Effector memory CD4-positive, alpha-beta T cell (primary cell): Measurements from ENCODE around the gene RBM44.
A peak's percentile ranks its signal among the peaks of the same experiment; 100 is the strongest.
"Not testable (repeated sequence)": the region's sequence is repeated elsewhere in the genome, so short reads cannot be mapped to it uniquely, and the experiment has no call there.

ENCODE experiments used
- DNase-seq, 3 donors: peaks; one replicate each; pipeline ENCODE4 v3.0.0-alpha.2; 2020
- H3K27ac ChIP-seq: 2 replicates; pipeline ENCODE4 v1.7.0; 2013; ENCODE audit warnings: mild to moderate bottlenecking, low read length, moderate library complexity; ENCODE audit not compliant: insufficient read depth, poor library complexity, severe bottlenecking
- H3K27me3 ChIP-seq: replicated peaks from 2 replicates; pipeline ENCODE4 v1.7.0; 2013; ENCODE audit warnings: mild to moderate bottlenecking, low read length; ENCODE audit not compliant: insufficient read depth, control insufficient read depth, poor library complexity, severe bottlenecking
- H3K36me3 ChIP-seq: 2 replicates; pipeline ENCODE4 v1.7.0; 2013; ENCODE audit warnings: mild to moderate bottlenecking, low read length, moderate library complexity; ENCODE audit not compliant: control insufficient read depth, insufficient read depth
- H3K4me1 ChIP-seq: 2 replicates; pipeline ENCODE4 v1.7.0; 2013; ENCODE audit warnings: low read length, mild to moderate bottlenecking; ENCODE audit not compliant: control insufficient read depth, insufficient read depth, poor library complexity, severe bottlenecking
- H3K4me3 ChIP-seq: 2 replicates; pipeline ENCODE4 v1.7.0; 2013; ENCODE audit warnings: low read length, low read depth, mild to moderate bottlenecking; ENCODE audit not compliant: insufficient read depth, poor library complexity, severe bottlenecking
- H3K9me3 ChIP-seq: 2 replicates; pipeline ENCODE4 v1.7.0; 2013; ENCODE audit warnings: mild to moderate bottlenecking, low read length, moderate library complexity; ENCODE audit not compliant: control insufficient read depth

RBM44 gene

GRCh38 chr2:237760506-237761502 is 37.8 kb upstream of the RBM44 start:
- no peak overlapping the region for H3K4me3 ChIP-seq
- H3K36me3 ChIP-seq = peaks cover 69% of the 10 kb centered on the region
- no peaks in the 10 kb centered on the region for H3K9me3 ChIP-seq
- H3K27ac ChIP-seq = no peak overlapping the region
- H3K27me3 ChIP-seq = no peaks in the 10 kb centered on the region
- no peak for DNase-seq
- no peaks in the 10 kb centered on the region for H3K4me1 ChIP-seq

GRCh38 chr2:237762291-237763182 is 36.0 kb upstream of the RBM44 start:
- DNase-seq, H3K9me3 ChIP-seq, H3K4me1 ChIP-seq, H3K4me3 ChIP-seq, H3K27me3 ChIP-seq, H3K27ac ChIP-seq: not testable (repeated sequence)
- H3K36me3 ChIP-seq = peaks cover 60% of the 10 kb centered on the region

GRCh38 chr2:237763812-237764211 is 34.8 kb upstream of the RBM44 start:
- DNase-seq = no peak
- H3K9me3 ChIP-seq = no peaks in the 10 kb centered on the region
- H3K36me3 ChIP-seq = peaks cover 48% of the 10 kb centered on the region
- no peak overlapping the region for H3K27ac ChIP-seq
- no peak overlapping the region for H3K4me3 ChIP-seq
- H3K4me1 ChIP-seq = no peaks in the 10 kb centered on the region
- H3K27me3 ChIP-seq = no peaks in the 10 kb centered on the region

- not testable (repeated sequence) for H3K27me3 ChIP-seq, H3K27ac ChIP-seq, H3K4me1 ChIP-seq, DNase-seq, H3K4me3 ChIP-seq, H3K9me3 ChIP-seq
- peaks cover 47% of the 10 kb centered on the region for H3K36me3 ChIP-seq
Observed at GRCh38 chr2:237765122-237765521, 33.5 kb upstream of the RBM44 start.

GRCh38 chr2:237765875-237766274 is 32.7 kb upstream of the RBM44 start:
- no peak overlapping the region for H3K4me3 ChIP-seq
- peaks cover 45% of the 10 kb centered on the region for H3K36me3 ChIP-seq
- H3K9me3 ChIP-seq = no peaks in the 10 kb centered on the region
- H3K4me1 ChIP-seq = no peaks in the 10 kb centered on the region
- no peak overlapping the region for H3K27ac ChIP-seq
- no peaks in the 10 kb centered on the region for H3K27me3 ChIP-seq
- no peak for DNase-seq

- H3K9me3 ChIP-seq = no peaks in the 10 kb centered on the region
- no peaks in the 10 kb centered on the region for H3K4me1 ChIP-seq
- H3K4me3 ChIP-seq = no peak overlapping the region
- H3K27me3 ChIP-seq = no peaks in the 10 kb centered on the region
- no peak overlapping the region for H3K27ac ChIP-seq
- peaks cover 43% of the 10 kb centered on the region for H3K36me3 ChIP-seq
- DNase-seq = no peak
Observed at GRCh38 chr2:237766340-237766739, 32.2 kb upstream of the RBM44 start.

GRCh38 chr2:237772513-237772912 is 26.1 kb upstream of the RBM44 start:
- H3K27ac ChIP-seq = no peak overlapping the region
- no peak for DNase-seq
- no peak overlapping the region for H3K4me3 ChIP-seq
- H3K27me3 ChIP-seq = no peaks in the 10 kb centered on the region
- no peaks in the 10 kb centered on the region for H3K9me3 ChIP-seq
- peaks cover 49% of the 10 kb centered on the region for H3K36me3 ChIP-seq
- no peaks in the 10 kb centered on the region for H3K4me1 ChIP-seq

GRCh38 chr2:237773826-237774225 is 24.8 kb upstream of the RBM44 start:
- Histone ChIP-seq H3K27ac (no peak overlapping the region), H3K36me3 (peaks cover 61% of the 10 kb centered on the region), H3K9me3 (no peaks in the 10 kb centered on the region)

GRCh38 chr2:237774811-237775553 is 23.6 kb upstream of the RBM44 start:
- peak in 2 of 3 donors; percentile 11 to 12 for DNase-seq
- Histone ChIP-seq H3K27me3 (no peaks in the 10 kb centered on the region), H3K27ac (no peak overlapping the region), H3K9me3 (no peaks in the 10 kb centered on the region), H3K4me1 (no peaks in the 10 kb centered on the region), H3K4me3 (no peak overlapping the region), H3K36me3 (peaks cover 62% of the 10 kb centered on the region)

More at GRCh38 chr2:237773826-237774225, 24.8 kb upstream of the RBM44 start:
- Histone ChIP-seq H3K4me1 (no peaks in the 10 kb centered on the region), H3K4me3 (no peak overlapping the region), H3K27me3 (no peaks in the 10 kb centered on the region)
- DNase-seq = no peak
